ENCODE results near the gene CUX1. TPM values are rescaled to one million over a fixed set of nuclear protein-coding genes. Genes with fewer than 3 reads are reported as not detected.

Gene CUX1
- total RNA-seq, 4 donors from 2014 or later, result 52.5 to 93.6 (median 63.7) TPM

- Histone ChIP-seq H3K9me3 (no peaks in the 10 kb centered on the region), H3K4me1 (no peaks in the 10 kb centered on the region), H3K4me3 (no peak overlapping the region), H3K27ac (no peak overlapping the region), H3K36me3 (peaks cover 21% of the 10 kb centered on the region), H3K27me3 (no peaks in the 10 kb centered on the region)
- WGBS, result 97% methylated on average over 7 of the region's 7 CpGs
- TF ChIP-seq POLR2AphosphoS5 (IDR thresholded peaks at IDR 0.05) (no peak), POLR2A (IDR thresholded peaks at IDR 0.05) (no peak), CTCF (IDR thresholded peaks at IDR 0.05) (no peak), EP300 (IDR thresholded peaks at IDR 0.05) (no peak)
- DNase-seq (ENCODE audit: low spot score in 2 of 2), result no peak
Measured at GRCh38 chr7:102115181-102115580, 297.8 kb downstream of the CUX1 start.

DNA sequence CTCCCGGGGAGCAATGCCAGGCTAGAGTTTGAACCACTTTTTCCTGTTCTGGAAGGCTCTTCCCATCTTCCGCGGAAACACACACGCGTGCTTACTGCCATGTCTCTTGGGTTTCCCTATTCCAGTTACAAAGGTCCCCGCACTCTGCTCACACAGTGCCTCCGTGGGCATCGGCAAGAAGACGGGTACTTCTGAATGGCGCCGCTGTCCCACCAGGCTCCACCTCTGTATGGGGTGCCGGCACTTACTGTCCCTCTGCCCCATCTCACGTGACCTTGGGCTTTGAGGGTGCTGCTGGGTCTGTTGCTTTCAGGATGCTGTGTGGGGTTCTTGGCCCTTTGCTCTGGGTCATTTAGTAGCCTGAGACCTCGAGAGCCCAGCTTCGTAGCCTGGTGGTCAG is 298.5 kb downstream of the CUX1 start:
- Histone ChIP-seq H3K4me1 (no peaks in the 10 kb centered on the region), H3K9me3 (no peaks in the 10 kb centered on the region), H3K36me3 (peaks cover 21% of the 10 kb centered on the region), H3K27ac (no peak overlapping the region), H3K27me3 (no peaks in the 10 kb centered on the region), H3K4me3 (no peak overlapping the region)
- TF ChIP-seq EP300 (IDR thresholded peaks at IDR 0.05), result no peak
- TF ChIP-seq CTCF (IDR thresholded peaks at IDR 0.05), result no peak
- TF ChIP-seq POLR2A (IDR thresholded peaks at IDR 0.05), result no peak
- TF ChIP-seq POLR2AphosphoS5 (IDR thresholded peaks at IDR 0.05), result no peak
- 98% methylated on average over 15 of the region's 15 CpGs for WGBS
- DNase-seq (ENCODE audit: low spot score in 2 of 2), result no peak

- Histone ChIP-seq H3K9me3 (no peaks in the 10 kb centered on the region), H3K27me3 (no peaks in the 10 kb centered on the region), H3K4me1 (peaks cover 9% of the 10 kb centered on the region), H3K36me3 (peaks cover 17% of the 10 kb centered on the region), H3K4me3 (no peak overlapping the region), H3K27ac (no peak overlapping the region)
- DNase-seq (ENCODE audit: low spot score in 2 of 2), result no peak
- TF ChIP-seq POLR2A (IDR thresholded peaks at IDR 0.05) (no peak), EP300 (IDR thresholded peaks at IDR 0.05) (no peak), POLR2AphosphoS5 (IDR thresholded peaks at IDR 0.05) (no peak), CTCF (IDR thresholded peaks at IDR 0.05) (no peak)
- WGBS, result 72% methylated on average over 6 of the region's 6 CpGs
Measured at GRCh38 chr7:102117743-102118142, 300.3 kb downstream of the CUX1 start.

DNA sequence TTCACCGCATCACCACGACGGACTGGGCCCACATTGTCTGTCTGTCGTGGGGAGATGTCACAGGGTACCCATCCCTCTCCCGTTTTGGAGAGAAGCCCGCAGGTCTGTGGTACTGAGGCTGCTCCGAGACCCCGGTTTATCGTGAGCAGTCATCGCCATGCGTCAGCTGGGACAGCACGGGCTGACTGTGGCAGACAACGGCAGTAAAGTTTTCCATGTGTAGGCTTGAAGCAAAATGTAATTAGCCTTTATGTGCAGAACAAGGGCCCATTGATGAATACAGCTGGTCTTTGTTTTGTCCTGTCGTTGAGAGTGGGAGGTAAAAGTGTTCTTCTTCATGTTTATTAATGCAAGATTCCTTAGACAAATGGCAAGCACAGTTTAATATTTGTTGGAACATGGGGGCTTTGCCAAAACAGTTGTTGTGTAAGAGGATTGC is 301.8 kb downstream of the CUX1 start:
- H3K36me3 ChIP-seq, result peaks cover 16% of the 10 kb centered on the region
- no peak overlapping the region for H3K27ac ChIP-seq
- DNase-seq (ENCODE audit: low spot score in 2 of 2), result no peak
- WGBS, result 88% methylated on average over 14 of the region's 14 CpGs
- no peaks in the 10 kb centered on the region for H3K27me3 ChIP-seq
- no peaks in the 10 kb centered on the region for H3K9me3 ChIP-seq
- no peak overlapping the region for H3K4me3 ChIP-seq
- TF ChIP-seq CTCF (IDR thresholded peaks at IDR 0.05) (no peak), EP300 (IDR thresholded peaks at IDR 0.05) (no peak), POLR2A (IDR thresholded peaks at IDR 0.05) (no peak), POLR2AphosphoS5 (IDR thresholded peaks at IDR 0.05) (no peak)
- peaks cover 9% of the 10 kb centered on the region for H3K4me1 ChIP-seq

DNA sequence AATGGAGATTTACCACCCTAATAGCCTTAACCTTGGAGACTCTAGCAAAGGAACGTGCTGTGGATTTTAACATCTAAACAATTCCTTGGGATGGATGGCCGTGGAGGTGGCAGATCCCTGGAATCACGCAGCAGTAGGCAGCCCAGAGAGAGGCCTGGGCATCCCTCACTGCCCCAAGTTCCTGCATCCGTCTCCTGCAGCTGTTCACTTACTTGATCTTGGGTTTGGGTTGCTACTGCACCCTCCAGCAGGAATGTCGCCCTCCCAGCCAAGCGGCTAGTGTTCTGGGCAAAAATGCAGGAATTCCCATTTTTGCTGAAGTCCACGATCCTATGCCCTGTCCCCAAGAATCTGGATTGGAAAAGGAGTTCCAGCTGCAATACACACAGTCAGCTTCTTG is 302.5 kb downstream of the CUX1 start:
- no peak overlapping the region for H3K27ac ChIP-seq
- H3K4me3 ChIP-seq, result no peak overlapping the region
- peaks cover 9% of the 10 kb centered on the region for H3K4me1 ChIP-seq
- no peak for TF ChIP-seq EP300 (IDR thresholded peaks at IDR 0.05)
- no peak for TF ChIP-seq POLR2A (IDR thresholded peaks at IDR 0.05)
- TF ChIP-seq POLR2AphosphoS5 (IDR thresholded peaks at IDR 0.05), result no peak
- TF ChIP-seq CTCF (IDR thresholded peaks at IDR 0.05), result no peak
- no peaks in the 10 kb centered on the region for H3K27me3 ChIP-seq
- 80% methylated on average over 7 of the region's 7 CpGs for WGBS
- no peaks in the 10 kb centered on the region for H3K9me3 ChIP-seq
- peaks cover 17% of the 10 kb centered on the region for H3K36me3 ChIP-seq
- no peak for DNase-seq (ENCODE audit: low spot score in 2 of 2)

All from suprapubic skin (tissue), 4 donors.